Body of pancreas (tissue), 4 donors: Measurements from ENCODE around the gene FOXP3.

Source experiments
- POLR2A ChIP-seq, 3 donors: fragments of 450-650 bp; IDR thresholded peaks; one replicate each; pipeline ENCODE4 v1.6.1; 2016; ENCODE audit warnings: antibody characterized with exemption in 3 of 3, mild to moderate bottlenecking in 2 of 3
- TF ChIP-seq, protein P1 (sequence below), 7 experiments: fragments of 450-650 bp in 4 of 7; fragments of 200-600 bp in 3 of 7; sonication (generic) in 3 of 7; IDR thresholded peaks; one replicate each; pipeline ENCODE4 v1.5.1; 2016 to 2019; ENCODE audit warnings: antibody characterized with exemption in 7 of 7

DNA sequence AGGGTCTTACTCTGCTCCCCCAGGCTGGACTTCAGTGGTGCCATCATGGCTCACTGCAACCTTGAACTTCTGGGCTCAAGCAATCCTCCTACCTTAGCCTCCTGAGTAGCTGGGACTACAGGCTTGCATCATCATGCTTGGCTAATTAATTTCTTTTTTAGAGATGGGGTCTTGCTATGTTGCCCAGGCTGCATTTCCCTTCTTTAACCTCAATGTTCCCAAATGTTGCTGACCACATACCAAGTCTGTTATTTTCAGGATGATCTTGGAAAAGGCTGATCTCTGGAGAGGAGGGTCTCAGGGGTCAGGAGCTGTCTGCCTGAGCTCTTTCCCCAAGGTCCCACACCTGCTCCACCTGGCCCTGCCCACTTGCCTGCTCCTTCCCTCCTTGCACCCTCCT, 44.4 kb downstream of the FOXP3 start:
- TF ChIP-seq, protein P1, sequence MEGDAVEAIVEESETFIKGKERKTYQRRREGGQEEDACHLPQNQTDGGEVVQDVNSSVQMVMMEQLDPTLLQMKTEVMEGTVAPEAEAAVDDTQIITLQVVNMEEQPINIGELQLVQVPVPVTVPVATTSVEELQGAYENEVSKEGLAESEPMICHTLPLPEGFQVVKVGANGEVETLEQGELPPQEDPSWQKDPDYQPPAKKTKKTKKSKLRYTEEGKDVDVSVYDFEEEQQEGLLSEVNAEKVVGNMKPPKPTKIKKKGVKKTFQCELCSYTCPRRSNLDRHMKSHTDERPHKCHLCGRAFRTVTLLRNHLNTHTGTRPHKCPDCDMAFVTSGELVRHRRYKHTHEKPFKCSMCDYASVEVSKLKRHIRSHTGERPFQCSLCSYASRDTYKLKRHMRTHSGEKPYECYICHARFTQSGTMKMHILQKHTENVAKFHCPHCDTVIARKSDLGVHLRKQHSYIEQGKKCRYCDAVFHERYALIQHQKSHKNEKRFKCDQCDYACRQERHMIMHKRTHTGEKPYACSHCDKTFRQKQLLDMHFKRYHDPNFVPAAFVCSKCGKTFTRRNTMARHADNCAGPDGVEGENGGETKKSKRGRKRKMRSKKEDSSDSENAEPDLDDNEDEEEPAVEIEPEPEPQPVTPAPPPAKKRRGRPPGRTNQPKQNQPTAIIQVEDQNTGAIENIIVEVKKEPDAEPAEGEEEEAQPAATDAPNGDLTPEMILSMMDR (IDR thresholded peaks at IDR 0.05): no peak
- TF ChIP-seq POLR2A (IDR thresholded peaks at IDR 0.05): no peak
